ENCODE results near the gene RNF125.
"Not testable (repeated sequence)": the region's sequence is repeated elsewhere in the genome, so short reads cannot be mapped to it uniquely, and the experiment has no call there.

Gene RNF125

DNA sequence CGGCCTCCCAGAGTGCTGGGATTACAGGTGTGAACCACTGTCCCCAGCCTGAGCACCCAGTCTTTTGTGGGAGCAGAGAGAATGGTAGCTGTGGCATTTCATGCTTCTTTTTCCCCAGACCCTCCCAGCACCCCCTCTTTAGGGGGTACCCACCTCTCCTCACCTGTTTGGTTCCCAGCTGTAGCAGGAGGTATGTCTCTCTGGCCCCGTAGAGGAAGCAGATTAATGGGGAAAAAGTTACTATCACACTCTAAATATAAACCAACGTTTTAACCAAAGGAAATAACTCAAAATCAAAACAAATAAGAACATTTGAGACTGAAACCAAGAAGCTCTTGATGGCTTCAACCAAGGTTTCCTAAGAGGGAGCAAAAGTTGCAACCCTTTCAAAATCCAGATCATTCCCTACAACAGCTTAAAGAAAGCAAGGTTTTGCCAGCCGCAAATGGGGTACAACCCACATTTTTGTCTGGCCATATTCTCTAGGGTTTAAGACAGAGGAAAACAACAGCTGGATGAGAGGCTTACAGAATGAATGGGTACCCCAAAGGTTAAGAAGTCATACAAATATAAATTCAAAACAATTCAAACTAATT, 8.0 kb downstream of the RNF125 start:
- no peak for DNase-seq

GRCh38 chr18:32029558-32029957, 10.9 kb downstream of the RNF125 start:
- no peak for DNase-seq

GRCh38 chr18:32032609-32033008, 14.0 kb downstream of the RNF125 start:
- DNase-seq: no peak

GRCh38 chr18:32036506-32037180, 18.0 kb downstream of the RNF125 start:
- no peak for DNase-seq

DNA sequence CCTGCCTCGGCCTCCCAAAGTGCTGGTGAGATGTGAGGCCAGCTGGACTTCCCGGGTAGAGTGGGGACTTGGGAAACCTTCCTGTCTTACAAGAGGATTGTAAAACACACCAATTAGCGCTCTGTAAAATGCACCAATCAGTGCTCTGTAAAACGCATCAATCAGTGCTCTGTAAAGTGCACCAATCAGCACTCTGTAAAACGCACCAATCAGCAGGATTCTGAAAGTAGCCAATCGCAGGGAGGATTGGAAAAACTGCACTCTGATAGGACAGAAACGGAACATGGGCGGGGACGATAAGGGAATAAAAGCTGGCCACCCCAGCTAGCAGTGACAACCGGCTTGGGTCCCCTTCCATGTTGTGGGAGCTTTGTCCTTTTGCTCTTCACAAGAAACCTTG, 19.0 kb downstream of the RNF125 start:
- DNase-seq: no peak

- DNase-seq: peak; percentile 39
Measured at GRCh38 chr18:32040936-32041335, 22.3 kb downstream of the RNF125 start.

GRCh38 chr18:32042337-32042736, 23.7 kb downstream of the RNF125 start:
- no peak for DNase-seq

DNA sequence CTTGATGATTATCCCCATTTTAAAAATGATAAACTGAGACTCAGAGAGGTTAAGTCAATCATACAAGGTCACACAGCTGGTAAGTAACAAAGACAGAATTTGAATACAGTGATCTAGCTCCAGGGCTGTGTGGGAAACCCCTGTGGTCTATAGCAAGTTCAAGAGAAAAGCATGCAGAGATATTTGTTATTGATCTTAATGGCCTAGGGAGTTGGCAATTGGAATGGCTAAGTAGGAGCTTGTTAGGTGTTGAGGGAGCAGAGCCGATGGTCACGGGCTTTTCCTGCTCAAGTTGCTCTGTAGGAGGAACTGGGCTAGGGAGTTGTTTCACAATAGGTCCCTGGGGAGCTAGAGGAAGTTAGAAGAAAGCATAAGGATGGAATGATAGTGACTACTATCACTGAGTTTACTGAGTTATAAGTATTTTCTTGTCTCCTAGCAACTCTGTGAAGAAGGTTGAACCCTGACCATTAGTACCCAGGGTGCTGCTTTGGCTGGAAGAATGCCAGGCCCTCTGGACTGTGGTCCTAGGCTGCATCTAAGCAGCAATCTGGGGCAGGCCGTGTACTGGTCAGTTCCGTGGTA, 30.0 kb downstream of the RNF125 start:
- no peak for DNase-seq

DNA sequence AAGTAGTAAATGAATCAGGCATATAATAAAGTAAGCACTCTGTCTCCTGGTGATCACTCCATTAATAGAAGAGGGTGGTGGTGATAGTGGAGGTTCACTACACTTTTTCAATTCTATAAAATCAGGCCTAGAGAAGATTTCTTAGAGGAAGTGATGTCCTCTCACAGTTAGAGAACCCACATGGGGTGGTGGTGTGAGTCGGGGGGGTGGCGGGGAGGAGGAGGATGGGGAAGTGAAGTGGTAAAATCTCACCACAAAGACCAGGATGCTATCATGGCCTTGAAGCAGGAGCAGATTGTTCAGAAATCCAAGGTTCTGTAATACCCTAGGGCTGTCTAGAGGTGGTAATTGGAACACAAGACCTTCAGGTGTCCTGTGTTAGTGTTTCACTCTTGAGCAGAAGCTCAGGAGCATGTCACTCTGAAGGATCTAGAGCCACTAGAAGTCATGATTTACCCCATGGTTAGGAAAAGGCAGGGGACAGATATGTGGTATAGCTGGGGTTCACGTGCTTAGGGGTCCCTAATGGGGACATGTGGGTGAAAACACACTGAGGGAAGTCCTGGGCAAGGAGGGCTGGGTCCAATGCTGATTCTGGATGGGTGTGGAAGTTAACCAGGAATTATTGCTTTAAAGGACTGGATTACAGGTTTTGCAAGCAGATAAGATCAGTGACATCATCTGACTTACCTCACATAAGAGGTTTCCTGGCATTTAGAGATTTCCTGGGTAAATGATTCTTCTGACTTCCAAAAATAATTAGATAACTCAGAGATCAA, 31.0 kb downstream of the RNF125 start:
- peak; percentile 38 for DNase-seq

- no peak for DNase-seq
Measured at GRCh38 chr18:32056613-32057358, 38.2 kb downstream of the RNF125 start.

GRCh38 chr18:32057624-32058165, 39.1 kb downstream of the RNF125 start:
- DNase-seq: no peak

DNA sequence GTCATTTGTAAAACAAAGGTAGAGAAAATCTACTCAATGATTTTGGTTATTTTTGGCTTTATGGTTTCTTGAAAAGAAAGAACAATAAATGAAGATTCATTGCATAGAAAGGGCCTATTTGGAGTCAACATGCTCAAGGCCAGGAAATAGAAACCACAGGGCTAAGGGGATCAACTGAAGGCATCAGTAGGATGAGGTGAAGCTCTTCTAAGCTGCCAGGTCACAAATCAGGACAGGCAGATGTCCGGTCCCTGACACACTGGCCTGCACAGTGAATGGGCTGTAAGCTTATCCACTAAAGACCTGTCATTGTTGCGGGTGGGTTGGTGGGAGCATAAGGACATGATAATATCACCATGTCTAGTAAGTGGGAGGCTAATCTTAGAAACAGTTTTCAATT, 41.4 kb downstream of the RNF125 start:
- no peak for DNase-seq

GRCh38 chr18:32067375-32068167, 48.9 kb downstream of the RNF125 start:
- DNase-seq: no peak

- DNase-seq: no peak
Measured at GRCh38 chr18:32072321-32072720, 53.7 kb downstream of the RNF125 start.

DNA sequence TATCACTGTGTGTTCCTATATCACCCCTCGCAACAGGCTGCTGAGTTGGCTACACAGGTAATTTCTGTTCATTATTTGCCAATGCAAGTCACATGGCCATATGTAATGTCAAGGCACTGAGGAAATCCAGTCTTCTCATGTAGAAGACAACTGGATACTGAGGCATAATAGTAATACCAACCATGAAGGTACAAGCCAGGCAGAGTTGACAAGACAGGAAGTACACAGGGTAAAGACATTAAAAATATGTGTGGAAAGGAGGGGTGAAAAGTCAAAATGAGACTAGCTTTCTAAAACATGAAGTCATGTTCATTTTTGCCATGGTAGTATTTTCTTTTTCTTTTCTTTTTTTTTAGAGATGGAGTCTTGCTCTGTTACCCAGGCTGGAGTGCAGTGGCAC, 55.6 kb downstream of the RNF125 start:
- no peak for DNase-seq

DNA sequence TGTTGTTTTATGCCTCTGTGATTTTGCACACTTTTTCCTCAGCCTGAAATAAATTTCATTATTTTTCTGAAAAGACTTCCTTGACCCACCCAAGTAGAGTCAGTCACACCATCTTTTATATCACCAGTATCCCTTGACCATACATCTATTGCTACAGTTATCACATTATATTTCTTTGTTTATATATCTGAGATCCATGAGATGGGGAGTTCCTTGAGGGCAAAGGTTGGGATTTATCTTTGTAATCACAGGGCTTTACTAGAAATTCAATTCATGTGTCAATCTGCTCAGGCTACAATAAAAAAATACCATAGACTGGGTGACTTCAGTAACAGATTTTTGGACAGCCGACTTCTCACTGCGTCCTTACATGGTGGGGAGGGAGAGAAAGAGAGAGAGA, 60.2 kb downstream of the RNF125 start:
- no peak for DNase-seq

DNA sequence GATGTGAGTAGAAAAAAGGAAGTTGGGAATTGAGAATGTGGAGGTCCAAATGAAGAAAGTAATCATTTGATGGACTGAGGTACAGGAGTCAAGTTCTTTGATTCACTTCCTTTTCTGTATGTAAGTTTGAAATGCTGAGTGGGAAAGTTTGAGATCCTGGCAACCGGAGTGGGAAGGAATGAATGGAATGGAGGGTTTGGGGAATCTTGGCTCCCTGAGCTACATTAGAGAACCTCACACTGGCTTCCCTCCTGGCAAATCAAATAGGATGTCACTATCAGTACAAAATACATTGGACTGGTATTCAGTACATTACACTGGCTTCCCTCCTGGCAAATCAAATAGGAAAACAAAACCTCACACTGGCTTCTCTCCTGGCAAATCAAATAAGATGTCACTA, 63.3 kb downstream of the RNF125 start:
- no peak for DNase-seq

DNA sequence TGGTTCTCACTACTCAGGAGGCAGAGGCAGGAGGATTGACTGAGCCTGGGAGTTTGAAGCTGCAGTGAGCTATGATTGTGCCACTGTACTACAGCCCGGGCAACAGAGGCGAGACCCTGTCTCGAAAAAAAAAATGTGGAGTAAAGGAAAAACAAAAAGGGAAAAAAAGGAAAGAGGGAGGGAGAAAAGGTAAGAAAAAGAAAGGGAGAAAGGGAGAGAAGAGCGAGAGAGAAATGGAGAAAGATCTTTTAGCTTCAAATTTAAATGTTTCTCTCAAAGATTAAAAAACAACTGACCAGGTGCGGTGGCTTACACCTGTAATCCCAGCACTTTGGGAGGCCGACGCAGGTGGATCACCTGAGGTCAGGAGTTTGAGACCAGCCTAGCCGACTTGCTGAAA, 65.2 kb downstream of the RNF125 start:
- DNase-seq: no peak

DNA sequence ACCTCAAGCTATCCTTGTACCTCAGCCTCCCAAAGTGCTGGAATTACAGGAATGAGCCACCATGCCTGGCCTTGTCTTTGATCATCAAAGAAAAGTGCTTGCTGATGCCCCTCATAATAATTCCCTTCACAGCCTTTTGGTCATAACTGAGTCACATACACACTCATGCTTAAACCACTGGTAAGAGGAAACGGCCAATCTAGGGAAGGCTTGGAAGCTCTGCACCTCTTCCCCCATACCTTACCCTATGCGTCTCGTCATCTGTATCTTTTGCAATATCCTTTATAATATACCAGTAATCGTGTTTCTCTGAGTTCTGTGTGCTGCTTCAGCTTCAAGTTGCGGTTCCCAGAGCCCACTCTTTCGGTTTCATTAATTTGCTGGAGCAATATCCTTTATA, 68.3 kb downstream of the RNF125 start:
- DNase-seq: no peak

GRCh38 chr18:32090831-32091230, 72.2 kb downstream of the RNF125 start:
- not testable (repeated sequence) for DNase-seq

GRCh38 chr18:32091325-32091723, 72.7 kb downstream of the RNF125 start:
- DNase-seq: no peak
